ENCODE data around the gene SAMHD1. TPM values are rescaled to one million over a fixed set of nuclear protein-coding genes. Genes with fewer than 3 reads are reported as not detected.
"Not testable (repeated sequence)": the region's sequence is repeated elsewhere in the genome, so short reads cannot be mapped to it uniquely, and the experiment has no call there.

SAMHD1 gene
- total and polyA plus RNA-seq, 2 experiments from 2014 or later = 7.4 to 9.0 TPM

DNA sequence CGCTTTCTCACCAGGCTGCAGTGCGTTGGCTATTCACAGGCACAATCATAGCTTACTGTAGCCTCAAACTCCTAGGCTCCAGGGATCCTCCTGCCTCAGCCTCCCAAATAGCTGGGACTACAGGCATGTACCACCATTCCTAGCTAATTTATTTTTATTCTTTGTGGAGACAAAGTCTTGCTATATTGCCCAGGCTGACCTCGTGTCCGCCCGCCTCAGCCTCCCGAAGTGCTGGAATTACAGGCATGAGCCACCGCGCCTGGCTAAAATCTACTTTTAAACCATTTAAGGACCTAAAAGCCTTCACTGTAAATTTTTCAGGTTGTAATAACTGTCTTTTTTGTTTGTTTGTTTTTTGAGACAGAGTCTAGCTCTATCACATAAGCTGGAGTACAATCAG, 15.2 kb downstream of the SAMHD1 start:
- H3K9ac ChIP-seq = no peak overlapping the region
- H2AFZ ChIP-seq = no peak overlapping the region
- in situ Hi-C loops (cut with MboI) = no loop called here
- no peaks in the 10 kb centered on the region for H3K79me2 ChIP-seq (ENCODE audit: insufficient read depth)
- H4K20me1 ChIP-seq (ENCODE audit: insufficient read depth) = no peaks in the 10 kb centered on the region
- H3K4me1 ChIP-seq (ENCODE audit: insufficient read depth) = 0 out of 2 replicates have a peak, but pooled peaks cover 3% of the 10 kb centered on the region
- H3K4me2 ChIP-seq (ENCODE audit: unreplicated experiment) = no peak overlapping the region
- H3K4me3 ChIP-seq = no peak overlapping the region
- no peak for DNase-seq
- WGBS, 2 experiments (ENCODE audit: low coverage in 1 of 2, low lambda C conversion rate in 2 of 2, missing lambda C conversion rate in 2 of 2) = 95 to 97% methylated on average over 8 of the region's 8 CpGs
- no peaks in the 10 kb centered on the region for H3K36me3 ChIP-seq (ENCODE audit: low read depth)
- no peak for TF ChIP-seq EZH2 (IDR thresholded peaks at IDR 0.05; ENCODE audit: insufficient read depth, poor library complexity, severe bottlenecking)
- TF ChIP-seq EZH2phosphoT487 (IDR thresholded peaks at IDR 0.05; ENCODE audit: insufficient read depth, low read depth) = no peak
- no peaks in the 10 kb centered on the region for H3K9me2 ChIP-seq (ENCODE audit: insufficient read depth)
- no peaks in the 10 kb centered on the region for H3K27me3 ChIP-seq (replicated peaks; ENCODE audit: insufficient read depth)
- H3K9me3 ChIP-seq (ENCODE audit: low read depth) = no peaks in the 10 kb centered on the region
- peaks cover 5% of the 10 kb centered on the region for H3F3A ChIP-seq (ENCODE audit: insufficient read depth)
- no peak overlapping the region for H3K27ac ChIP-seq

DNA sequence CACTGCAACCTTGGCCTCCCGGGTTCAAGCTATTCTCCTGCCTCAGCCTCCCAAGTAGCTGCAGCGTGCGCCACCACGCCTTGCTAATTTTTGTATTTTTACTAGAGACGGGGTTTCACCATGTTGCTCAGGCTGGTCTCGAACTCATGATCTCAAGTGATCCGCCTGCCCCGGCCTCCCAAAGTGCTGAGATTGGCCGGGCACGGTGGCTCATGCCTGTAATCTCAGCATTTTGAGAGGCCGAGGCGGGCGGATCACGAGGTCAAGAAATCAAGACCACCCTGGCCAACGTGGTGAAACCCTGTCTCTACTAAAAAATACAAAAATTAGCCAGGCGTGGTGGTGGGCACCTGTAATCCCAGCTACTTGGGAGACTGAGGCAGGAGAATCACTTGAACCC, 17.9 kb downstream of the SAMHD1 start:
- in situ Hi-C loops (cut with MboI); H3K9me3 ChIP-seq (ENCODE audit: low read depth); H3K27me3 ChIP-seq (replicated peaks; ENCODE audit: insufficient read depth); DNase-seq; H4K20me1 ChIP-seq (ENCODE audit: insufficient read depth); H3K9me2 ChIP-seq (ENCODE audit: insufficient read depth); H3K4me2 ChIP-seq (ENCODE audit: unreplicated experiment); H3K79me2 ChIP-seq (ENCODE audit: insufficient read depth); H3K9ac ChIP-seq; H3F3A ChIP-seq (ENCODE audit: insufficient read depth); H3K36me3 ChIP-seq (ENCODE audit: low read depth); H3K27ac ChIP-seq; H3K4me3 ChIP-seq; H2AFZ ChIP-seq: not testable (repeated sequence)
- WGBS, 2 experiments (ENCODE audit: low coverage in 1 of 2, low lambda C conversion rate in 2 of 2, missing lambda C conversion rate in 2 of 2) = 94% methylated on average over 16 of the region's 16 CpGs
- 0 out of 2 replicates have a peak, but pooled peaks cover 11% of the 10 kb centered on the region for H3K4me1 ChIP-seq (ENCODE audit: insufficient read depth)

DNA sequence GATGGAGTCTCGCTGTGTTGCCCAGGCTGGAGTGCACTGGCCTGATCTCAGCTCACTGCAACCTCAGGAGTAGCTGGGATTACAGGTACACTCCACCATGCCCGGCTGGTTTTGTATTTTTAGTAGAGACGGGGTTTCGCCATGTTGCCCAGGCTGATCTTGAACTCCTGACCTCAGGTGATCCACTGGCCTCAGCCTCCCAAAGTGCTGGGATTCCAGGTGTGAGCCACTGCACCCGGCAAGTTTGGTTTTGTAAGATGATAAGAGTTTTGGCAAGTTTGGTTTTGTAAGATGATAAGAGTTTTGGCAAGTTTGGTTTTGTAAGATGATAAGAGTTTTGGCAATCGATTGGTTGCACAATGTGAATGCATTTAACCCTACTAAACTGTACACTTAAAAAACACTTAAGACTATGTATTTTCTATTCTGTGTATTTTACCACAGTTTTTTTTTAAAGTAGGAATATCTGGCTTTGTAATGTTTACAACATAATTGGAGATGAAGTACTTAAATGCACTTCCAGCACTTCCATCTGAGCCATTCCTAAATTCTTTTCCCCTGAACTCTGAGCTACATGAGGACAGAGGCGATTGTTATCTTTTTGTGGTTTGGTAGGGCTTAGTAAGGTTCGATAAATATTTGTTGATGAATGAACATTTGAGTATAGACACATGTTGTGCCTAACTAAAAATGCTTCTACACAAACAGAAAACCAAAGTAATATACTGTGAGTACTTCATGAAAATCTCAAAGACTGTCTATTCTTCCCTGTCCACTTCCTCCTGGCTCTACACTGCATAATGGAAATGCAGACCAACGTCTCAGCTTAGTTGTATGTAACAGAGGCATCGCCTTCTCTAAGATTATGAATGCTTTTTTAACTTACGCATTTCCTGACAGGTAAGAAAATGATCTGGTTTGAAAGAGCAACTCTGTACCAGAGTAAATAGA, 18.8 kb downstream of the SAMHD1 start:
- in situ Hi-C loops (cut with MboI) = no loop called here
- no peak overlapping the region for H3K4me2 ChIP-seq (ENCODE audit: unreplicated experiment)
- H2AFZ ChIP-seq = no peak overlapping the region
- H3K79me2 ChIP-seq (ENCODE audit: insufficient read depth) = no peaks in the 10 kb centered on the region
- H3K4me1 ChIP-seq (ENCODE audit: insufficient read depth) = 0 out of 2 replicates have a peak, but pooled peaks cover 11% of the 10 kb centered on the region
- H3K4me3 ChIP-seq = no peak overlapping the region
- H4K20me1 ChIP-seq (ENCODE audit: insufficient read depth) = no peaks in the 10 kb centered on the region
- H3K9me2 ChIP-seq (ENCODE audit: insufficient read depth) = no peaks in the 10 kb centered on the region
- H3K9me3 ChIP-seq (ENCODE audit: low read depth) = no peaks in the 10 kb centered on the region
- 83 to 84% methylated on average over 11 of the region's 11 CpGs for WGBS, 2 experiments (ENCODE audit: low coverage in 1 of 2, low lambda C conversion rate in 2 of 2, missing lambda C conversion rate in 2 of 2)
- no peaks in the 10 kb centered on the region for H3K27me3 ChIP-seq (replicated peaks; ENCODE audit: insufficient read depth)
- DNase-seq = peak; percentile 19
- H3F3A ChIP-seq (ENCODE audit: insufficient read depth) = peaks cover 5% of the 10 kb centered on the region
- no peak overlapping the region for H3K9ac ChIP-seq
- H3K36me3 ChIP-seq (ENCODE audit: low read depth) = no peaks in the 10 kb centered on the region
- TF ChIP-seq EZH2phosphoT487 (IDR thresholded peaks at IDR 0.05; ENCODE audit: insufficient read depth, low read depth) = no peak
- no peak for TF ChIP-seq EZH2 (IDR thresholded peaks at IDR 0.05; ENCODE audit: insufficient read depth, poor library complexity, severe bottlenecking)
- H3K27ac ChIP-seq = no peak overlapping the region

DNA sequence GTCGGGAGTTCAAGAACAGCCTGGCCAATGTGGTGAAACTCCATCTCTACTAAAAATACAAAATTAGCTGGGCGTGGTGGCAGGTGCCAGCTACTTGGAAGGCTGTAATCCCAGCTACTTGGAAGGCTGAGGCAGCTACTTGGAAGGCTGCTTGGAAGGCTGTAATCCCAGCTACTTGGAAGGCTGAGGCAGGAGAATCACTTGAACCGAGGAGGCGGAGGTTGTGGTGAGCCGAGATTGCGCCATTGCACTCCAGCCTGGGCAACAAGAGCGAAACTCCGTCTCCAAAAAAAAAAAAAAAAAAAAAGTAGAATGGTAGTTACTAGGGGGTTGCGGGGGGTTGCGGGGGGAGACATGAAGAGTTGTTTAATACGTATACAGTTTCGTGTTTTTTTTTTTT, 19.4 kb downstream of the SAMHD1 start:
- DNase-seq; in situ Hi-C loops (cut with MboI); H3K4me3 ChIP-seq; H4K20me1 ChIP-seq (ENCODE audit: insufficient read depth); H3K79me2 ChIP-seq (ENCODE audit: insufficient read depth); H3K36me3 ChIP-seq (ENCODE audit: low read depth); H3K27ac ChIP-seq; H3K9me2 ChIP-seq (ENCODE audit: insufficient read depth); H3K4me2 ChIP-seq (ENCODE audit: unreplicated experiment); H3K9ac ChIP-seq; H3F3A ChIP-seq (ENCODE audit: insufficient read depth); H2AFZ ChIP-seq; H3K9me3 ChIP-seq (ENCODE audit: low read depth); H3K27me3 ChIP-seq (replicated peaks; ENCODE audit: insufficient read depth): not testable (repeated sequence)
- 0 out of 2 replicates have a peak, but pooled peaks cover 11% of the 10 kb centered on the region for H3K4me1 ChIP-seq (ENCODE audit: insufficient read depth)
- WGBS, 2 experiments (ENCODE audit: low coverage in 1 of 2, low lambda C conversion rate in 2 of 2, missing lambda C conversion rate in 2 of 2) = 85 to 88% methylated on average over 12 of the region's 12 CpGs

All from GM23248 (cell line).